HG02973 (cell line): Measurements from ENCODE around the gene LIMK1.

ENCODE experiments used
- ATAC-seq: cut with Tn5 transposase; IDR thresholded peaks from one replicate; pipeline ENCODE4 v1.9.1; 2021; ENCODE audit warnings: moderate library complexity; ENCODE audit not compliant: unreplicated experiment

Gene LIMK1

GRCh38 chr7:74053589-74054186 is 29.9 kb upstream of the LIMK1 start:
- ATAC-seq = no peak

GRCh38 chr7:74056096-74056915 is 27.3 kb upstream of the LIMK1 start:
- ATAC-seq = no peak

GRCh38 chr7:74057216-74057925 is 26.2 kb upstream of the LIMK1 start:
- ATAC-seq = no peak

- ATAC-seq = no peak
Measured at GRCh38 chr7:74057987-74058386, 25.6 kb upstream of the LIMK1 start.

- ATAC-seq = no peak
Measured at GRCh38 chr7:74058486-74058885, 25.1 kb upstream of the LIMK1 start.

- no peak for ATAC-seq
Measured at GRCh38 chr7:74059037-74059436, 24.6 kb upstream of the LIMK1 start.

- ATAC-seq = no peak
Measured at GRCh38 chr7:74059681-74060588, 23.7 kb upstream of the LIMK1 start.

GRCh38 chr7:74061840-74062539 is 21.6 kb upstream of the LIMK1 start:
- no peak for ATAC-seq

- ATAC-seq = no peak
Measured at GRCh38 chr7:74063223-74063641, 20.4 kb upstream of the LIMK1 start.

- ATAC-seq = no peak
Measured at GRCh38 chr7:74063646-74064045, 20.0 kb upstream of the LIMK1 start.

- ATAC-seq = no peak
Measured at GRCh38 chr7:74064696-74065095, 18.9 kb upstream of the LIMK1 start.

GRCh38 chr7:74066626-74067025 is 17.0 kb upstream of the LIMK1 start:
- no peak for ATAC-seq

- no peak for ATAC-seq
Measured at GRCh38 chr7:74068378-74069085, 15.1 kb upstream of the LIMK1 start.

GRCh38 chr7:74069086-74069541 is 14.5 kb upstream of the LIMK1 start:
- no peak for ATAC-seq

- ATAC-seq = no peak
Measured at GRCh38 chr7:74069790-74070618, 13.6 kb upstream of the LIMK1 start.

- no peak for ATAC-seq
Measured at GRCh38 chr7:74070619-74070921, 13.0 kb upstream of the LIMK1 start.

- ATAC-seq = no peak
Measured at GRCh38 chr7:74071121-74071520, 12.5 kb upstream of the LIMK1 start.

GRCh38 chr7:74074770-74075169 is 8.8 kb upstream of the LIMK1 start:
- no peak for ATAC-seq

GRCh38 chr7:74078461-74078860 is 5.1 kb upstream of the LIMK1 start:
- ATAC-seq = no peak
